NAMALWA (cell line): ENCODE data around the gene FYN.

Experiments used
- DNase-seq: peaks from one replicate; pipeline ENCODE4 v3.0.0-alpha.2; 2015; ENCODE audit warnings: low spot score

FYN gene

DNA sequence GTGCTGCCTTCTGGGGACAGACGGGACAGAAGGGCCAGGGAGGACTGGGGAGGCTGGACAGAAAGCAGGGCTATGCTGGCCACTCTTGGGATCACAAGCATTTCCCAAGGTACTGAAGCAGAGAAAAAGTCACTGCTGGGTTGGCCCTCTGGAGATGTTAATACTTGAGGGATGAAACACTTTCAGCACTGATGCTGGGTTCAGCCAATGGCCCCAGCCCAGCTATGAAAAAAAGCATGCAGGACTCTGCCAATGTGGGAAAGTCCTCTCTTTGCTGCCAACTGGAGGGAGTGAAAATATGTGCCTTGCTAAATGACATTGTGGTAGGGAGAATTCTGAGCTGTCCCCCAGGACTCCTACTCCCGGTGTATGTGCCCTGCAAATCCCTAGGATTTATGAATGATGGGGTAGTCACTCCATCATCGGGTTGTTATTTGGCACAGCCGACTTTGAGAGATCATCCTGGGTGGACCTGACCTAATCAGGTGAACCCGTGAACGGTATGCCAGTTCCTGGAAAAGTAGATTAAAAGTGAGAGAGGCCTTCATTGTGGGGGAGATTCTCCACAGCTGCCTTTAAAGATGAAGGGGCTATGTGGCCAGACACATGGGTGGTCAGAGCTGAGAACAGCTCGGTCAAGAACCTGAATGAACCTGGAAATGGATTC is 147.7 kb downstream of the FYN start:
- DNase-seq: no peak

DNA sequence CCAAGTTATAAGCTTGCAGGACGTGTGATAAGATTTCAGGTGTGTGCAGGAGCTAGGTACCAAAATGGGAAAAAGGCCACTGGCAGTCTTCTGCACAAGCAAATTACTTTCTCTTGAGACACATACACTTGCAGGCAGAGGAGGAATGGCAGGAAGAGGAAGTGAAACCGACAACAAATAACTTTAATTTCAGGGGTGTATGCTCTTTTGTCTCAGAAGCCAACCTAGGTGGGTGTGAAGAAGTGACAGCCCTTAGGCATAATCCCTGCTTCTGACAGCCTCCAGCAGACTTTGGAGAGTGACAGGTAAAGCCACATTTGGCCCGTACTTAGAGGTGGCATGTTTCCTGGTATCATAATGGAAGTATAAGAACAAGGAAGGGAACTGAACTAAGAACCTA is 148.7 kb downstream of the FYN start:
- DNase-seq: peak; percentile 81

DNA sequence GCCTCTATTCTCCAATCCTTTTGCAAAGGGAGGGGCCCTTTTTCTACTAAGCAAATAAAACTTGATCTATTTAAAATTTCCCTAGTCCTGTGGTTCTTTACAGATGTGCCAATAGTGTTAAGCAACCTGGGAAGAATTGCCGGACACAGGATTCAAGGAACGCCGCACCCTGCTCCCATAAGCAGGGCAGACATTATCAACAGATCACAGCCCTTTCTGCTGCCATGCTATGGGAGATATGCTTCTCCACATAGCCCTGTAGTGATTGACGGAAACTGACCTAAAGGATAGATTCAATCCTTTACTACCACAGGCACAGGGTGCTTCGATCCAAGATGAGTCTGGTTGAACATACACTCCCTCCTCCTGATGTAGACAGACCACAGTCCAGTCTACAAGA is 149.2 kb downstream of the FYN start:
- DNase-seq: no peak

DNA sequence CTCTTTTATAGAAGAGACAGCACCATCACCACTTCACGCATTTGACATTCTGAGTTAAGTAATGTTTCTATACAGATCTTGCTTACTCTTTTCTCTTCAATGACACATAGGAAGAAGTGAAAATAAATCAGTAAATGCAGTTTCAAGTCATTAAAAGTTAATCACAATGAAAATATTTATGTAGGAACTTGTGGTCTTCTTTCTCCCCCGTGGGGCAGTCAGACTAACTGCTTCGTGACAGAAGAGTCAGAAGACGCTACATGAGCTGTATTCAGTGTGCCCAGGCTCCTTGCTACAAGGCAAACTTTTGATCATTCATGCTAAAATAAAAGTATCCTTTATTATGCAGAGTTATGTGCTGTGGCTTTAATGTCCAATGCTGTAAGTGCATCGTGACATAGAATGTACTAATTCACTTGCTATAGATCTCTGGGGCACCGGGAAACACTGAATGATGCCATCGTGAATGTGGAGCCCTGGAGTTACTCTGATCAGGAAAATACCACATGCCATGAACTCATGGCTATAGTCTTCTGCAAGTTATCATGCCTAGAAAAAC is 149.8 kb downstream of the FYN start:
- no peak for DNase-seq

DNA sequence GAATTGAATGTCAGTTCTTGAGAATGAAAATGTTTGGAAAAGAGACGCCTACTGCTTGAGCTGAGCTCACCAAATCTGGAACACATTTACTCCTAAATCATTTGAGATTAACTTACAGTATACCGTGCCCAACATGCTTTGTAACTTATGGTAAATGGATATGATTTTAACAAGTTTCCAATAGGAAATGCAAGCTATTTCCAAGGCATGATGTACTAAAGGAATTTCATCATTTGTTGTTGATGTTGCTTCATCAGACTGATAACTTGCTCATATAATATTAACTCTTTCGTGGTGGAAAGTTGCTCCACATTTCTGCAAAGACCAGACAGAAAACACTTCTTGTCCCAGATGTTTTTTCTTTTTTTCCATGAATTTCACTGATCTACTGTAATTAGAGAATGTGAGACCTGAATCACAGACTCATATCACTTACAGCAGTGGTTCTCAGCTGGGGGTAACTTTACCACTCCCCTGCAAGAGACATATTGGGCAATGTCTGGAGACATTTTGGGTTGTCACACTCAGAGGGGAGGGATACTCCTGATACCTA is 151.0 kb downstream of the FYN start:
- DNase-seq: no peak

DNA sequence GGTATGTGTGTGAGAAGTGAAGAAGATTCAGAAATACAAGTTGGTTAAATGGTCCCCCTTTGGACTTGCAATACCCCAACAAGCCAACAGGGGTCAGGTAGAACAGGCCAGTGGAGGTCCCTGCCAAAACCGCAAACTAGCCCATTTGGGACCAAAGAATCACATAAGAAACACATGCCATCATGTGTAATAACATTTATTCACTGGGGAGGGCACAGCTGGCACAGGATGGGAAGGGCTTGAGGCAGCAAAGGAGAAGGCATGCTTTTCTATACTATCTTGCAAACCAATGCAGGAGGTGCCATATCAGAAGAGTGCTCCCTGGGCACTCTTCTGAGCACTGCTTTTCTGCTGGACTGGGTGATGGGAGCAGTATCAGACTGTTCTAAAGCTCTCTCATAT is 151.5 kb downstream of the FYN start:
- DNase-seq: peak; percentile 68

DNA sequence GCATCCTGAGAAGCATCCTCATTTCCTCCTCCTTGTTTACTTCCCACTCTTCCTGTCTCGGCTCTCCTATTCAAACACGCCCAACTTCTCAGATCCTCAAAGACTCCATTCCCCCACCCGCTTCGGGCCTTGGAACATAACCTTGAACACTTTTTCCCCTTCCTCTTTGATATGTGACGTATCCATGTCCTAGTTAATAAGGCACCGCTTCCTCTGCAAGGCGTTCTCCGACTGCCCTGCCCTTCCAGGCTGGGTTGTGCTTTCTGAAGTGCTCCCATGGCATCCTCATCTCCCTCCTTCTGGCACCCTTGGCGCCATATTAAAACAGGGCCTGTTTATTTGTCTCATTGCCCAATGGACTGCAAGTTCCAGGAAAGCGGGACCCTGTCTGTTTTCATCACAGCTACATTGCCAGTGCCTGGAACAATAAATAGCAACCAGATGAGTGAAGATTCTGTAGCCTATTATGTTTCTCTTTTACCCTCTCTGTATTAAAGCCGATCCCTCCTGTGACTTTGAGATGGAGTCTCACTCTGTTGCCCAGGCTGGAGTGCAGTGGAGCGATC is 152.2 kb downstream of the FYN start:
- no peak for DNase-seq

DNA sequence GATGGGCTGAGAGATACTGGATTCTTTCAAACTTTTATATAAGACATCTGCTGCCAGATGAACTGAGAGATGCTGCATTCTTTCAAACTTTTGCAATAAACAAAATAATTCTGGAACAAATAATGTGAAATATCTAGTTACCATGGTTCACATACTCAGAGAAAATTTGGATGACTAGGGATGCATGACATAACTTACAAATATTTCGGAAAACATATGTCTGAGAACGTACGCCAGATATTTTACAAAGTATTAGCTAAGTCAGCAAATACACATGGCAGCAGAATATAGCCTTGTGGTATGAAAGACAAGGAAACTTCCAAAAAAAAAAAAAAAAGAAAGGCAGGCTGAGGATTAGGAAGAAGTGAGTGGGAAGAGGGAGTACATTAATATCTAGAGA is 154.3 kb downstream of the FYN start:
- no peak for DNase-seq

DNA sequence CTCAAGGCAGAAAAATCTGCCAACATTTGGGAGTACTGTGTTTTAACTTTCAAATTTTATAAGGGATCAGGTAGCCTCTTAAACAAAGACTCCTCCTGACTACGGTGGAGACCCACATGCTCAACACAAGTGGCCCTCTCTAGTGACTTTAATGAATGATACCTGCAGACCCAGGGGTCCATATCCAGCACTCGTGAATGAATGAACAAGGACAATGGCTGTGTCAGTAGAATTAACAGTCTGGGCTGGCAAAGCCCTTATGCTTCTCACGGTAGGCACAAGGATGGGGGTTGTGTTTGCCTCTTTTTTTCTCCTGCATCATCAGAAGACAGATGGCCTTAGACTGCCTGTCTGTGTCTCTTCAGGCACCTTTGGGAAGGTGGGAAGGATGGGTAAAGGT is 154.9 kb downstream of the FYN start:
- no peak for DNase-seq

DNA sequence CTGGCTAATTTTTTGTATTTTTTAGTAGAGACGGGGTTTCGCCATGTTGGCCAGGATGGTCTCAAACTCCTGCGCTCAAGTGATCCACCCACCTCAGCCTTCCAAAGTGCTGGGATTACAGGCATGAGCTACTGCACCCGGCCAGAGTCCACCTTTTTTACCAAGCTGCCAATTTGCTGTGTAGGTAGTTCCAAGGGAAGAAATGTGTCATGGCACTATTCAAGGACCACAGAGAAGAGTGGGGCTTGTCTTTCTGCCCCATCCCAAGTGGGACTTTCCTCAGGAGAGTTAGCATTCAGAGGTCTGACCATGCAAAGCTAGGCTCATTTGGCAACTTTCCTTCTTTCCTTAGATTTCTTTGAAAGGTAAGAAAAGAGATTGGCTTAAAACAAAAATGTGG is 155.6 kb downstream of the FYN start:
- no peak for DNase-seq

DNA sequence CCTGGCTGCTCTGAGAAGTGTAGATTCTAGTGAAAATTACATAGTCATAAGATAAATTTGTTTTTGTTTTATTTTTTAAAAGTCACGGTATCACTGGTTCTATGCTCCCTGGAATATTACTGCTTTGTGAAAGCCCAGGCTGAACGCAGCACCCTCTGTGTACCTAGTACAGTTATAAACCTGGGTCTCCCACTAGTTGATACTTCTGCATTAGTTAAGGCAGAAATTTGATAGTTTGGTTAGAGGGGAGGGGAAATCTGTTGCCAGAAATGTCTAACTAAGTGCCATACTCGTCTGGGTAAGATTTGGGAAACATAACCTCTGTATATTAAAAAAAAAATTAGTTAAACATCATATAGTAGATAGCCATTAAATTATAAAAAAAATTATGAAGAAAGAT is 156.9 kb downstream of the FYN start:
- no peak for DNase-seq

DNA sequence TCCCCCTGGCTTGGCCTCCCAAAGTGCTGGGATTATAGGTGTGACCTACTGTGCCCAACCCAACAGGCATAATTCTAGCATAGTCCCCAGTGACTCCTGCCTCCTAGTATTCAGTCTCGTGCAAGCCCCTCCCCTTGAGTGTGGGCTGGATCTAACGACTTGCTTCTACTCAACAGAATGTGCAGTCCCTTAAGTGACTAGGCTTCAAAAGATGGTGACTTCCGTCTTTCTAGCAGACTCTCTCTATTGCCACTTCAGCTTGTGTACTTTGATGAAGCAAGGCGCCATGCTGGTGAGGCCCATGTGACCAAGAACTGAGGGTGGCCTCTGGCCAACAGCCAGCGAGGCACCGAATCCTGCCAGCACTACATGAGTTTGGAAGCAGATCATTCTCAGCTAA is 157.9 kb downstream of the FYN start:
- no peak for DNase-seq

DNA sequence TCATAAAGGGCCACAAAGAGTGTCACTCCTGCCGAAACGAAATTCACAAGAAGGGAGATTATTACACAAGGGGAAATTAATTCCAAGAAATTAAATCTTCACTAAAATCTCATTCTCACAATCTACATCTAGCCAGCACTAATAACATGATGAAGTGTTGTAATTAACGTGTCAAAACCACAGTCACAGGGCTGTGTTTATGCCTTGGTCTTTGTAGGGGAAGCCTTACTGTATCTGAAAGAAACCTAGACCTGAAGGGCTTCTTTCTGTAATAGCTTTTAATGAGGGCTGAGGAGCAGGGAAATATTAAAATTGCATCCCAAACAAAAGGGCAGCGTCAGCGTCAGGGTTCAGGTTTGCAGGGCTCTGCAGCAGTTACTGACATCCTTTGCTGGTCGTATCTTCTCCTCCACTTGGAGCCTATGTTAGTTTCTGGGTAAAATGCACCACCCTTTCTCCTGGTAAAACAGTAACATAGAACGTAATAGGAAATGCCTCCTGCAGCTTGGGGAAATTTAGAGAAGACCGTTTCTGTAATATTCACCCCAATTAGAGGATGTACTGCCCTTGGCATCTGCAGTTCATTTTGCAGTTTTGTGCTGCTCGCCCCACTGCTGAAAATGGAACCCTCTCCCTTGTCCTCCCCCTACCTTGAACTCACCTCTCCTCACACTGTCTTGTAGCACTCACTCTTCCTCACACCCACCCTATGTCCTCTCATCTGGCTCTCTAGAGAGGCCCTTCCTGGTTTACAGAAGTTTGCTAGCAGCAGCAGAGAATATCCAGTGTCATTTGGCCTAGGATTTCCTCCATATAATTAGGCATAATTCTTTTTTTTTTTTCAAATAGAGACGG is 158.6 kb downstream of the FYN start:
- no peak for DNase-seq

DNA sequence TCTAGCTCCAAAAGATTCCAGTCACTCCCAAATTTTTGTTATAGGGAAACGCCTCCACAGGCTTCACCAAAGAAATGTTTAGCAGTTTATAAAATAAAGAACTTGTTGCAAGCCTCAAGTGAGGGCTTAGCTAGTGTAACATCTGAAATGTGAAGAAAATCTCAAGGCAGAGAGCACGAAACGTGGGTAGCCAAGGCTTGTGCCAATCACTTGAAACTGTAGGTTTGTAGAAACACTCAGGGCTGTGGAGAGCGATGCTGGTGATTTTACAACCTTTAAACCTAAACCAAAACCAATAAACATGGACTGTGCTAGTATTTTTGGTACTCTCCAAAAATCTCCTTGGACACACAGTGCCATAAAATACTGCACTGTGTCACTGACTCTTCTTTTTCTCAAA is 159.4 kb downstream of the FYN start:
- DNase-seq: no peak

DNA sequence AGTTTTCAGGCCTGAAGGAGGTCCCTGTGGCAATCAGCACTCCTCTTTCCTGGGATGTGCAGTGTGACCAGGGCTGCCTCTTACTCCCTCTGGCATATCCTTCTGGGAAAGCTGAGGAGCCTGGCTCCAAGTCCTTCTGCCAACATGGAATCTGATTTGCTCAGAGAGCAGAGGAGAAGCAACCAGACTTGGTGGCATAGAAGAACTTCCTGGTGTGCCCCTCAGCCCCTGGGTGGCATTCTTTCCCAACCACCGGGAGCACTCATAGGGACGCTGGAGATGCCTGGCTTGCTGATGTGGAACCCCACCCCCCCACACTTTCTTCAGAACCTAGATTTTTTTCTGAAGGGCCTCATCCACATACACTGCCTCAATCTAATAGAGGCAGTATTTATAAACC is 160.0 kb downstream of the FYN start:
- DNase-seq: no peak

DNA sequence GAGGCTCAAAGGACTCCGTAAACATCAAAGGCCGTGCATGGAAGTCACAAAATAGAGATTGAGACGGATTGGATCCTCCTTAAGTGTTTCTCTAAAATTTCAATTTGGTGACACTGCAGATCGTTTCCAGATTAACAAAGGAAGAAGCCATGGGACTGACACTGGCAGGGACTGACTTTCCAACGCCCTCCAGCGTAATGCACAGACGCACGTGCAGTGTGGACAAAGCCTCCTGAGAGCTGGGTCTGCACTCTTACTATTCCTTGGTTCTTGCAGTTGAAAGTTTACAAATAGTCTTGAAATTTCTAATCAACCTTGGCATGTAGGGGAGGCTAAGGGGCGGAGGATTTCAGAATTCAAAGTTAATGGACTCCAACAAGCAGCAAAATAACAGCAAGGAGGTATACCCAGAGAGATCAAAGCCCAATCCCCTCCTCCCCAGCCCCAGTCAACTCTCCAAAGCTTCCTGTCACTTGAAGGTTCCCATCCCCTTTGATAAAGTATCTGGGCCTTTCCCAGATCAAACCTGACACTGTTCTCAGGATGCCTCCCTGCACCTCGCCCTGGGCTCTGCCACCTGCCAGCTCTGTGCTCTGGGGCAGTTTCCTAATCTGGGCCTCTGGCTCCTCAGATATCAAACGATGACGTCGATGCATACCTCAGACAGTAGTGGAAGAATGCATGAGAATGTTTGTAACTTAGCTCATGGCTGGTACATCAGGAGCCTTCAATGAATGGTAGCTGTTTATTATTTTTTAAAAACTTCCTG is 161.1 kb downstream of the FYN start:
- no peak for DNase-seq

DNA sequence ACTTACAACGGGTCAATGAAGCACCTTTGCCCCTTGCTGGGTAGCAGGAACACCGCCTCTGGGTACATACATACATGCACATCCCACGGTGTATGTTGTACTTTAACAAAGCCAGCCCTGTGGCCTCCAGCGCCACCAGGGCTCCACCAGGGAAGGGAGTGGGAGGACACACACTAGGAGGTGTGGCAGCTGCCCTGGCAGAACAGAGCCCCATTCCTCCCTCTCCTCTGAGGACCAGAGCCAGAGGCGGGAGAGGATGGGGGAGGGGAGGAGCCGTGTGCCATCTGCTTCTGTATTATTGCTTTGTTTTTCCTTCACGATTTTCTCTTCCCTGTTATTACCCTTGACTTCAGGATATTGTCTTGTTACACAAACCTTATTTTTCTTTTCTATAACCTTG is 161.8 kb downstream of the FYN start:
- DNase-seq: no peak

DNA sequence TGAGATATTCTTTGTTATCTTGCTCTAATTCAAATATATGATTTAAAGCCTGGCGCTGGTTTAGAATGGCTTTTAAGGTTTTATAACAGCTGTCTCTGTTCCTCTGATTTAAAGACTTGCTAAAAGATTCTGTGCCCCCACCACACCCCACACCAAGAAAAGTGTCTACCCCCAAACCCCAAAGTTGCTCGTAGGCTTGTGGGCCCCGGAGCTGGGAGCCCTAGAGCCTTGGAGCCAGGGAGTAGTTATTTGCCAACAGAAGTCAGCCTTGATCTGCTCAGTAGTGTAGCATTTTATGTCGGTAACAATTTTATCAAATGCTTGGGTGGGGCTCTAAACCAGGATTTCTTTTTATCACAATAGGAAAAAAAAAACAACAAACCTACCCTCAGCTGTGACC is 162.3 kb downstream of the FYN start:
- no peak for DNase-seq

DNA sequence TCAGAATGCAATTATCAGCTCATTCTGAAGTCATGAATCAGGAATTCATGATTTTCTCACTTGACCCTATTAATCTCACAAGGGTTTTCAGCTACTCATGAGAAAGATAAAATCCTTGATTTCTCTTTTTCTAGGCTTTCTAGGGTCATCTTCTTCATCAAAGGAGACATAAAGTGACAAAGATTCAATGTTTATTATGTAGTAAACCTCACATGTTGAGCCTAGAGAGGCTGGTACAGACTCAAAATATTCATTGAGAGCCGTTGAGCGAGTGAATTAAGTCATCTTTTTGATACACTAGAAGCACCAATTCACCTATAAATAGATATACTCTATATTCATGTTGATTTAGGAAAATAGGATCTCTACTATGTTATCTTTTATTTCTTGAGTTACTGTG is 162.8 kb downstream of the FYN start:
- no peak for DNase-seq

DNA sequence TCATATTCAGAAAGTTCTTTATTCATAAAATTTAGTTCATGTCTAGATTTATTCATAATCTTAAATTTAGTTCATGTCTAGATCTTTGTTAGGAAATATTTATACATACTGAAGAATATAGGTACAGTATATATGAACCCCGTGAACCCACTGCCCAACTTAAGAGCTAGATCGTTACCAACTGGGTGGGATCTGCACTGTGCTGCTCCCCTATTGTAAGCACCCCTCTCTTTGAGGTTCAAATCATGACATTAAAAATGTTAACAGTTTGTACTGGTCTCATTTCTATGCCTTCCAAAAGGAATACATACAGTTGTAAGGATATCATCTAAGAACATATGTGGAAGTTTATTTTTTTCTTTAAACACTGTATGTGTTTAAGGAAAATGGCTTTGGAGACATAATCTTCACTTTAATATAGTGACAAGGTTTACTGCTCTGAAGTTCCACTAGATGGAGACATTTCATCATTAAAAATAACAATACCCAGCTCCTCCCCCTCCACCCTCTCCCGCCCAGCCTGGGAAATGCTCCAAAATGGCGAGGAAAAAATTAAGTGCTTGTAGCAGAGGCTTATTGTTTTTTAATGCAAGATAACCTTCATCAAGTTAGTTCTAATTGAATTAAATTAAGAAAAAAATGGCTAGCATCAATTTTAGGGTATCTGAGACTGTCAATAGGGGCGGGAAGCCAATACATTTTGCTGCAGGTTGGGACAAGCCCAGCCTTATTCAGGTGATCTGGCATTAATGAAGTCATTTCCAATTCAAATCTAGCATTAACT is 163.4 kb downstream of the FYN start:
- DNase-seq: peak; percentile 74

DNA sequence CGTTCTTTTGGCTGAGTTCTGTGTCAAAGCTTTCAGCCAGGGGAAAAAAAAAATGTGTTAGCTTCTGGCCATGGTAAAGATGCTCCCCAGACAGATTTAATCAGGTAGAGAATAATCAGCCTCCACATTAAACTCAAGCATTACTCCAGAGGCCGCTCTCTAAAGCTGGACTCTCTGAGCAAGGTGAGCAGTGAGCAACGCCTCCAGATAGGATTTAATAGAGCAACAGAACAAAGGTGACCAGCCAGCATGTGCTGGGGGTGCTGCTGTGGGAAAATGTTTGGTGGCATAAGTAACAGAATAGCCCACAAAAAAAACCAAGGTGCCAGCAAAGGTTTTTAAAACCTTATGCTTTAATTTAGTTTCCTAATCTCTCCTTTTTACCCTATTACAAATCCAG is 164.1 kb downstream of the FYN start:
- DNase-seq: no peak
